ENCODE data around the gene TUBGCP3.
"Not testable (repeated sequence)": the region's sequence is repeated elsewhere in the genome, so short reads cannot be mapped to it uniquely, and the experiment has no call there.

The TUBGCP3 gene

DNA sequence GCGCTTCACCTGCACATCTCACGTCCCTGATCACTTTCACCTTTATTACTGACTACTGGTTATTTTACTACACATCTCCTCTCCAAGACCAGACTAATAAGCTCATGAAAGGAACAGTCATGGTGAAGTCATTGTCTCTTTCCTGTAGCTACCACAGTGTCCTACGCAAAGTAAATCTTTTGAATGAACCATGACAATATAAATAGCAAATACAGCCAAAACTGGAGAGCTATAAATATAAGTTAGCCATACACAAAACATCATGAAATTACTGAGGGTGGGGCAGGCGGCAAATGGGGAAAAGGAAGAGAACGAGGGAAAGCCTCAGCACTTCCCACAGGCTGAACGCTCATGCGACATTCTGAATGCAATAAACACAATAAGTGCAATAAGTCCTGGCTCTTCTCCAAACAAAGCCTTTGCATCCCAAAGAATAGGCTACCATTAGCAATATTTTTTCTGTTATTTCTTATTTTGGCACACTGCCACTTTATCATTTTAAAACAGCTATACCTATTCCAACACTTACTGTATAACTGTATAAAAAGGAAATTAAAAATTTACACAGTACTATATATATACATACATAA lies 62.5 kb downstream of the TUBGCP3 start:
- DNase-seq: no peak

- DNase-seq: no peak
Observed at GRCh38 chr13:112522578-112522977, 65.4 kb downstream of the TUBGCP3 start.

GRCh38 chr13:112521073-112521685 lies 66.8 kb downstream of the TUBGCP3 start:
- DNase-seq: no peak

DNA sequence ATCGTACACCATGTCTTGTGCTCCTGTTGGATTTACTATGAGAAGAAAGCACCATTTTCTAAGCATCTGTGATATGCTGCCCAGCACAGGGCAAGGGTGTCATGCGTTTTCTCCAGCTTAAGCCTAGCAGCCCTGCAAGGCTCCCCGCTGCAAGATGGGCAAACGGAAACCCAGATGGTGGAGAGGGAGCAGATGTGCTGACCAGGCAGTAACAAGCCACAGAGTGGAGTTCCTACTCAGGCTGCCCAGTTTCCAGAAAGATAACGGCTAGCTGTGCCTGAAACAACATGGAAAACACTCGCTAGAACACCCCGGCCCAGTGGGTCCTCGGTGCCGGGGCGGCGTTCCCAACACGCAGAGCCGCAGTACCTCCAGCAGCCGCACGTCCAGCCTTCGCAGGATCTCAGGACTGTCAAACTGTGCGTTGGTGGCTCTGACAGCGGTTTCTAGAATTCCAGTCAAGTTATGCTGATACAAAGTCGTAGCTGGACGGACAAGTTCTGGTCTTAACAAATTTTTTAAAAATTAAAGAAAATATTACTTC lies 68.4 kb downstream of the TUBGCP3 start:
- no peak for DNase-seq

- no peak for DNase-seq
Observed at GRCh38 chr13:112516218-112516617, 71.7 kb downstream of the TUBGCP3 start.

DNA sequence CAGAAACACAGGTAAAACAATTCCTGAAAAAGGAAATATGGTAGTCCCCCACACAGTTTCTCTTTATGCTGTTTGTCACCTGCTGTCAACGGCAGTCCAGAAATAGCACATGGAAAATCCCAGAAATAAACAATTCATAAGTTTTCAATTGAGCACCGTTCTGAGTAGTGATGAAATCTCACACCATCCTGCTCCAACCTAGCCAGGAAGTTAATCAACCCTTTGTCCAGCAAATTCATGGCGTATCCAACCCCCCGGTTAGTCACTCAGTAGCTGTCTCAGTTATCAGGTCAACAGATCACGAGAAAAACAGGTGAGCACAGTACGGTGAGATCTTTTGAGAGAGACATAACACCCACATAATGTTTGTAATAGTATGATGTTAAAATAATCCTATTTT lies 74.2 kb downstream of the TUBGCP3 start:
- no peak for DNase-seq

- no peak for DNase-seq
Observed at GRCh38 chr13:112510987-112511685, 76.8 kb downstream of the TUBGCP3 start.

GRCh38 chr13:112510002-112510780 lies 77.8 kb downstream of the TUBGCP3 start:
- peak; percentile 24 for DNase-seq

DNA sequence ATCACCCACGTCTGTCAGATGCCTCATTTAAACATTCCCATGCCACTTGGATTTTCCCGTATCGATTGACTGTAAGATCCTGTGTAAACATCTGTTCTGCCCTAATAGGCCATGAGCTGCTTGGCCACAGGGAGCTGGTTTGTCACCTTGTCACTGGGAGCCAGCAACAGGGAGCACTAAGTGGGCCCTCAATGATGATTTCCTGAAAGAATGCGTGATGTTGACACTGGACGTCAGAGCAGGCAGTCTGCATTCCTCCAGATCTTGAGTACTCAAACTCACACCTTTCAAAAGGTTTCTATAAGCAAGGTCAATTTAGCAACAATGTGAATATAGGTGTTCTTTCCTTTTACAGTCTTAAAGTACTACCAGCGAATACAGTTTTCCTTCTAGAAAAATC lies 78.8 kb downstream of the TUBGCP3 start:
- no peak for DNase-seq

- no peak for DNase-seq
Observed at GRCh38 chr13:112506046-112506445, 81.9 kb downstream of the TUBGCP3 start.

GRCh38 chr13:112496166-112496565 lies 91.8 kb downstream of the TUBGCP3 start:
- DNase-seq: no peak

- no peak for DNase-seq
Observed at GRCh38 chr13:112495465-112495864, 92.5 kb downstream of the TUBGCP3 start.

DNA sequence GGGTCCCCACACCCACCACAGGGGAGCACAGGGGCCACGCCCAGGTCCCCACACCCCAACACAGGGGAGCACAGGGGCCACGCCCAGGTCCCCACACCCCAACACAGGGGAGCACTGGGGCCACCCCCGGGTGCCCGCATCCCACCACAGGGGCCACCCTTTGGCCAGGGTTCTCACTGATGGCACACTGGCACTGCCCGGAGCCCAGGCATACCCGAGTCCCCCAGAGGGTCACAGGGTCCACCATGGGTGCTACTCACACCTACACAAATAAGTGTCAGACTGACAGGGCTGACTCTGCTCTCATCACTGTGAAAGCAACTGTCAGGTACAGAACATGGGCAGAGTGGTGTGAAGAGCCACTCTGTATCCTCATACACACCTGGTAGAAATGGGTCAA lies 98.8 kb downstream of the TUBGCP3 start:
- no peak for DNase-seq

GRCh38 chr13:112488343-112489050 lies 99.5 kb downstream of the TUBGCP3 start:
- not testable (repeated sequence) for DNase-seq

- no peak for DNase-seq
Observed at GRCh38 chr13:112487127-112487517, 100.8 kb downstream of the TUBGCP3 start.

GRCh38 chr13:112486386-112487126 lies 101.4 kb downstream of the TUBGCP3 start:
- DNase-seq: no peak

GRCh38 chr13:112485814-112486213 lies 102.1 kb downstream of the TUBGCP3 start:
- DNase-seq: not testable (repeated sequence)

DNA sequence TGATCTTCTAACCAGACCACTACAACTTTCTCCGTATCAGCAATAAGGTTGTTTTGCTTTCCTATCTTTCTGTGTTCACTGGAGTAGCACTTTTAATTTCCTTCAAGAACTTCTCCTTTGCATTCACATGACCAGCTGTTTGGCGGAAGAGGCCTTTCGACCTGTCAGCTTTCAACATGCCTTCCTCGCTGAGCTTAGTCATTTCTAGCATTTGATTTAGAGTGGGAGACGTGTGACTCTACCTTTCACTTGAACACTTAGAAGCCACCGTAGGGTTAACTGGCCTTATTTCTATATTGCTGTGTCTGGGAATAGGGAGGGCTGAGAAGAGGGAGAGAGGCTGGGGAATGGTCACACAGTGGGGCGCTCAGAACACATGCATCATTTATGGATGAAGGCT lies 104.7 kb downstream of the TUBGCP3 start:
- DNase-seq: no peak

GRCh38 chr13:112481458-112481857 lies 106.5 kb downstream of the TUBGCP3 start:
- no peak for DNase-seq

DNA sequence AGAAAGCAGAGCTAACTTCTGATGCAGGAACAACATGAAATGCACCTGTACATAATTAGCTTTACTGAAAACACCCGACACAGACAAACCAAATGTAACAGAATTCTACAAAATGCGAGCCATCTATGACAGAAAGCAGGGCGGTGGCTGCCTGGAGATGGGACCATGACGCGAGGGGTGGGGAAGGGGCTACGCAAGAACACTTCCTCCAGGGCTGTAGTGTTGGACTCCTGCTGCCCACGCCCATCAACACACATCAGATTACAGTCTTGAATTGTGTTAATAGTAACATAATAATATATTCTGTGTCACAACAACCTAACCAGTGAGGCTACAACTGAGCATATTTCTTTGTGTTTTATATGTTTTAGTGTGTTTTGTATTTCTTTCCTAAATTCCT lies 108.6 kb downstream of the TUBGCP3 start:
- DNase-seq: no peak

GRCh38 chr13:112477070-112477619 lies 110.8 kb downstream of the TUBGCP3 start:
- no peak for DNase-seq

DNA sequence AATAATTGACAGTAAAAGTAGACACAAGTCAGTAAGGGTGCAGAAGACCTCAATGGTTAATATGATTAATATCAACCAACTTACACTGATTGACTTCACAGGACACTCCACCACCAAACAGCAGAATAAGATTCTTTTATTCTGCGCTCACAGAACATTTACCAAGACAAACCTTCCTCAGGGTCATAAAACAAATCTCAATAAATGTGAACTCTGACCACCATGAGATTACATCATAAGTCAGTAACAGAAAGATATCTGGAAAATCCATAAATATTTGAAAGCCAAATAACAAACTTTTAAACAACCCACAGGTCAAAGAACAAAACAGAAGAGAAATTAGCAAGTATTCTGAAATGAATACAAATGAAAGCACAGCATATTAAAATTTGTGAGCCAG lies 112.1 kb downstream of the TUBGCP3 start:
- DNase-seq: no peak

All from NCI-H510A (cell line).